NCI-H2196 (cell line): ENCODE data around the gene ZFP1.
"Not testable (repeated sequence)": the region's sequence is repeated elsewhere in the genome, so short reads cannot be mapped to it uniquely, and the experiment has no call there.

Source experiments
- DNase-seq: peaks from one replicate; lab custom pipeline; 2025; ENCODE audit not compliant: unreplicated experiment; lab: John Stamatoyannopoulos, UW

The ZFP1 gene

DNA sequence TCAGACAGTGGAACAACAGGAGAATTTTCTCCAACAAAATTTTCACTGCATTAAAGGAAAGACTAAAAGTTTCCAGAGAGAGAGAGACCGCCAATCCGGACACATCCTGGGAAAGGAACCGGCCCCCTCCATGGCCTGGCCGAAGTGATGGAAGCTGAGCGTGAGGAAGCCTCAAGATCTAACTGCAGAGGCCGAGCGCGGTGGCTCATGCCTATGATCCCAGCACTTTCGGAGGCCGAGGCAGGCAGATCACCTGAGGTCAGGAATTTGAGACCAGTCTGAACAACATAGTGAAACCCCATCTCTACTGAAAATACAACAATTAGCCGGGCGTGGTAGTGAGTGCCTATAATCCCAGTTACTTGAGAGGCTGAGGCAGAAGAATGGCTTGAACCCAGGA, 54.8 kb downstream of the ZFP1 start:
- no peak for DNase-seq

DNA sequence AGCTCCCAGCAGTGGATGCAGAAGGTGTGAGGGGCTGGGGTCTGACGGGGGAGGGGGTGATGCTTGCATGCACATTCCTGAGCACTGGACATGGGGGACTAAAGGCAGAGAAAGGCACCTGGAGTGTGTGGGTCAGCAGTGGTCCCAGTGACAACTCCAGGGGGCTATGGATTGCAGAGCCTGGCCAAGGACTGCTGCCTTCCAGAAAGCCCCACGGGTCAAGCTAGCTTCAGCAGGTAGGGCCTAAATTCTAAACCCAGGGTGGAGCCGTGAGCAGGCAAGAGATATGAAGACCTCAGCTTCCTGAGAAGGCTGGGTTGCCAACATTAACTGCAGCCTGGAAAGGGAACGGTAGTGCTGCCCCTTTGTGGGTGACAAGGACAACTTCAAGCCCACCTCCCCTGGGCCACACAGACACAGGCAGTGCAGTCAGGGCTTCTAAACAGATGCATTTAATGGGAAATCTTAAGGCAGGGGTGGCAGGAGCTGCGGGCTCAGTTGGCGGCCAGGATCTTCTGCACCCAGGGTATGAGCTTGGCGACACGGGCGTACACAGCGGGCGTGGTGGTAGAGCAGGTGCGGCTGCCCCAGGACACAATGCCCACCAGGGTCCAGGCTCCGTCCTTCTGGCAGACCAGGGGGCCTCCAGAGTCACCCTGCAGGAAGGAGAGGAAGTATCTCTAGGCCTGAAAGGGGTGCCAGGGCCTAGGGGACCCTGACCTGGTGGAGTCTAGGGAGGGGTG, 55.5 kb downstream of the ZFP1 start:
- DNase-seq: no peak

DNA sequence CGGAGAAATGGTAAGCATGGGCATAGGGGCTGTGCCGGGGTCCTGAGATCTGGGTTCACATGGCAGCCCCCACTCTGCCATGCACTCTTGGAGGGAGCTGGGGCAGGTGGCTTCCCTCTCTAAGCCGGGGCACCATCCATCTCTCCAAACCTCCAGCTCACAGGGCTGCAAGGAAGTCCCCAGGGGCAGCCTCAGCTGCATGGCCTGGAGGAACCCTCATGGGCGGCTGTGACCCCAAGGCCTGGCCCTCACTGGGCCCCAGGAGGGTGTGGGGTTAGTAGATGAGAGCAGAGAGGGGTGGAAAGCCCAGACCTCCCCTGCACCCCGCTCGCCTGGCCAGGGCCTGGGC, 56.1 kb downstream of the ZFP1 start:
- DNase-seq: no peak

DNA sequence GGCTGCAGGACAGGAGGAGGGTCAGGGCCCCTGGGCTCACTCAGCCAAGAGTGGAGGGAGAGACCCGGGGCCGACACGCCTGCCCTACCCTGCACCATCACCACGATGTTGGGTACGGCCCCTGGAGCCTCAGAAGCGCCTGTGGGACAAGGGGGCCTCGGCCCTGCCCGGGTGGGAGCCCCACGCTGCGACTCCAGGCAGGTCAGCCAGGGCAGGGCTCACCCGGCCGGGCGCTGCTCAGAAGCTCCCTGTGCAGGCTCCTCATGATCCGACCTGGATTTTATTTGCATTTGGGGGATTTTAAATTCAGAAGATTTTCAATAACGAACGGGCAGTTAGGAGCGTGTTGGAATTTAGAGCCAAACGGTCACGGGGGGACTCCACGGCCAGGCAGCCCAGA, 56.6 kb downstream of the ZFP1 start:
- DNase-seq: not testable (repeated sequence)

DNA sequence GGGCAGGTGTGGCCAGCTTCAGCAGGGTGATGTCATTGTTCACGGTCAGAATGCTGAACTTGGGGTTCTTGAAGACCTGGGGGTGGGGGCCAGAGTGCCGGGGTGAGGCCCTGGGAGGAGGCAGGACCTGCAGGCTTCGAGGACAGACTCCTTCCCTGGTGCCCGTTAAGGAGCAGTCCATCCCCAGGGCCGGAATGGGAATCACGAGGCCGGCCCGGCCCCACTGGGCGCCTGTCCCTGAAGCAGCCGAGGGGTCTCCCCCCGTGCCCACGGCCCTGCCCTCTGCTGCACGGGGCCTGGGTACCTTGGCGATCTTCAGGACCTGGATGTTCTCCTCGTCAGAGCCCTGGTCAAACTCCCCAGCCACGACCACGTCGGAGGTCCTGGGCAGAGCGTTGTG, 57.1 kb downstream of the ZFP1 start:
- DNase-seq: not testable (repeated sequence)

DNA sequence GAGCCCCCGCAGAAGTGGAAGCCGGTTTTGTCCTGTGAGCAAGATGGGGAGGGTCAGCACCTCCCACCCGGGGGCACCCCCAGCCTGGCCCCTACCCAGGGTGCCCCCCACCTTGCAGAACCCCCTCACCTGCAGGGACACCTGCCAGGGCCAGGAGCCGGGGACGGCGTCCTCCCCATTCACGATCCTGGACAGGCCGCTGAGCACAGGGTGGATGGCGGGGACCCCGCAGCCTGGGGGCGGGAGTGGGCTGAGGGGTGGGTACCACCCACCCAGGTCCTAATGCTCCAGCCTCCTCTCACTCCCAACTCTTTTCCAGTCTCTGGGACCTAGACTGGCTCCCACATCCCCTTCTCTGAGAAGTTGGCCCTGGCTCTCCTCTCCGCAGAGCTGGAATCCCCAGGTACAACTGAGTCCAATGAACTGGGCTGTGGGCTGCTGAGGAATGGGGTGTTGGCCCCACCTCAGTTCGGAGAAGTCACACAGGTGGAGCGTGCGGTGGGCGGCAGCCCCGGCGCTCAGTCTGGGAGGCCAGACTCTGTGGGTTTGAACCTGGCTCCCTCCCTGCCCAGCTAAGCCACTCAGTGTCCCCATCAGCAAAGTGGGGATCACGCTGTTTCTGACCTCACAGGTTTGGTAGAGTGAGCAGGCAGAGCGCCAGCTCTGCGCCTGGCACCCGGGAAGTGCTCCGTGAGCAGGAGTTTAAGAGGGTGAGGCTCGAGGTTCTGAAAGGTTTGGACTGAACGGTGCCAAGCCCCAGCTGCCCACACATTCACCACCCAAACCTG, 57.8 kb downstream of the ZFP1 start:
- DNase-seq: not testable (repeated sequence)

DNA sequence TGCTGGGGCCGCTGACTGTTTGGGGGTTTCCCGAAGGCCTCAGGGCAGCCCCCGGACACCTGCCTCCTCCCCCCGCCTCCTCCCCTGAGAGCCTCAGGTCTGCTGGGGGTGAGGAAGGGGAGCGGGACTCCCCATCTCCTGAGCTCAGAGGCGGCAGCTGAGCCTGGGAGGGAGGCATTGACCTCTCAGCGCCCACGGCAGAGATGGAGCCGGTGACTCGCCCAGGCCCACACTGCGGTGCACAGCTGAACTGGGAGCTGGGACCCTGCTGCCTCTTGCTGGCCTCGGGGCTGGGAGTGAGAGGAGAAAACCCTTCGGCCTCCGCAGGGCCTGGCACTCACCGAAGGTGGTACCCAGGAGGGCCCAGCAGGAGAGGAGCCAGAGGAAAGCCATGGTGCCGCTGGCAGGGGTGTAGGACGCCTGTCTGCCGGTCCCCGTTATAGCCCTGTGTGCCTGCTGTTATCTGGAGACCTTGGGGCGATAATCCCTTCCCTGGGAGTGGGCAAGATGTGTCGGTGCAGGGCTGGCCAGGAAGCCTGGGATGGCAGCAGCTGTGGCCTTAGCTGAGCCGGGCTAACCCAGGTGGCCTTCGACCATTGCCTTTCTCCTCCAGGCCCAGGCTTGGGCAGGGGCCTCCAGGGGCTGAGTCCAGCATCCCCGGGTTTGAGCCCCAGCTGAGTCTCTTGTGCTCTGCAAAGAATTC, 58.6 kb downstream of the ZFP1 start, which contains the start of gene CTRB2:
Gene CTRB2, minus strand, starts transcription at position 413 of the 703 bp plus-strand sequence. Its CDS starts 20 bp downstream, at position 393.
- no peak for DNase-seq

DNA sequence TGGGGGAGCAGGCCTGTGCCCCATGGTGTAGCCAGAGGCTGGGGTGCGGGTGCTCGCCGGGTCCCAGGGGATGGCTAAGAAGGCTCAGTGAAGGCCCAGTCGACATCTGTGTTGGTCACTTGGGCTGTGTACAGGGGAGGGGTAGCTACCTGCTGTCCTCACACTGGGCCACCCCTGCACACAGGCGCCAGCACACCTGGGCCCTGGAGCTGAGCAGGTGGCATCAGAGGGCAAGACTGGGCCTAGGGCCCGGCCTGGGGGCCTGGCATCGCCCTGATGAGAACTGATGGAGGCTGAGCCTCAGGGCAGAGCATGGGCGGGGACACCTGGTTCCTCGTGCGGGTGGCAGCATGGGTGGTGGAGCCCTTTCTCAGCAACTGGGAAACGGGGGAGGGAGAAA, 59.5 kb downstream of the ZFP1 start:
- DNase-seq: no peak

DNA sequence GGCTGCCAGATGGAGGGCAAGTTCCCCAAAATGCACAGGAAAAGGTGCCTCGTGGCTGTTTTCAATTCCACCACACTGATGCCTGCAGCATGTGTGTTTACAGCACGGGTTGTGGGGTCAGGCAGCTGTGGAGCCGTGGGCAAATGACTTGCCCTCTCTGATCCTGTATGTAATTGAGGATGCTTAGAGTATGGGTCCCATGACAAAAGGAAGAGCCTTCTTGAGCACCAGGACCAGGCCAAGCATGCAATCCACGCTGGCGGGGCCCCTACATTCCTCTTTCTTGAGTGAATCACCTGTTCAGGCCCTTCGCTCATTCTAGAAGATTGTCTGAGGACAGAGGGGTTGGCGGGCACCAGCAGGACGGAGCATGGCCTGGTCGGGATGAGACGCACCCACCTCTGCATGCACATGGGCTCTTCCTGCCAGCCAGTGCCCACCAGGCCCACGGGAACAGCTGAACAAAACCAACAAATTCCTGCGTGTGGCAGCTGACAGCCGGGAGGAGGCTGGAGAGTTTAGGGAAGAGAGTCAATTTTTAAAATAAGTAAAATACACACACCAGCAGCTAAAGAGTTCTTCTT, 60.0 kb downstream of the ZFP1 start:
- no peak for DNase-seq

DNA sequence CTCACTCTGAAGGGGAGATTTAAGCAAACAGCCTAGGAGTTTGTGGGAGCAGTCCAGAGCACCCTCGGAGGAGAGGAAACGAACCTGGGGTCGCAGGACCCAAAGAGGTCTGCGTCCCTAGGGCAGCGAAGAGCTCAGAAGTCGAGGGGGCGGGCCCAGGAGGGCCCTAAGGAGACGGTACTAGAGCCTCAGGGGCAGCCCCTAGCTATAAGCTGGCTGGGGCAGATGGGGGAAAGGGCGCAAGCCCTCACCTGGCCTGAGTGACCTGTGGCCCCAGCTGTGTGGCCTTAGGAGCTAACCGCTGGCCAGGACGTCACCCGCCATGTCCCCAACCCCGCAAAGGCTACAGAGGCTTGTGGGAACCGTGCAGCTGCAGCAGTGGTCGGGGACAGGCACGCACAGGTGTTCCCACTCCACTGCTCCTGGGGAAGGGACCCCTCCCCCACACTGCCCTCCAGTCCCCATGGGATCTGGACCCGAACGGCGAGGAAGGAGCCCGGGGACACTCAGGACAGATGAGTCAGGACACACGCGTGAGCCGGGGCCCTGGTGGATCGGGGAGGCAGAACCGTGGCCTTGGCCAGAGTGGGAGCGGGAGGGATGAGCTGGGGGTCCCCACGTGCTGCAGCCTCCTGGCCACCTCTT, 60.7 kb downstream of the ZFP1 start:
- no peak for DNase-seq

DNA sequence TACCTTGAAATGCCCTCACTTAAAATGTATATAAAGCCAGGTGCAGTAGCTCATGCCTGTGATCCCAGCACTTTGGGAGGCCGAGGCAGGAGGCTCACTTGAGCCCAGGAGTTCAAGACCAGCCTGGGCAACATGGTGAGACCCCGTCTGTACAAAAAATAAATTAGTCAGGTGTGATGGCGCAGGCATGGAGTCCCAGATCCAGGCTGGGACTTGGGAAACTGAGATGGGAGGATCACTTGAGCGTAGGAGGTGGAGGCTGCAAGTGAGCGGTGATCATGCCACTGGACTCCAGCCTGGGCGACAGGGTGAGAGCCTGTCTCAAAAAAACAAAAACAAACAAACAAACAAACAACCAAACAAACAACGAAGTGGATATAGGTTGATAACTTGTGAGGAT, 61.2 kb downstream of the ZFP1 start:
- DNase-seq: not testable (repeated sequence)

DNA sequence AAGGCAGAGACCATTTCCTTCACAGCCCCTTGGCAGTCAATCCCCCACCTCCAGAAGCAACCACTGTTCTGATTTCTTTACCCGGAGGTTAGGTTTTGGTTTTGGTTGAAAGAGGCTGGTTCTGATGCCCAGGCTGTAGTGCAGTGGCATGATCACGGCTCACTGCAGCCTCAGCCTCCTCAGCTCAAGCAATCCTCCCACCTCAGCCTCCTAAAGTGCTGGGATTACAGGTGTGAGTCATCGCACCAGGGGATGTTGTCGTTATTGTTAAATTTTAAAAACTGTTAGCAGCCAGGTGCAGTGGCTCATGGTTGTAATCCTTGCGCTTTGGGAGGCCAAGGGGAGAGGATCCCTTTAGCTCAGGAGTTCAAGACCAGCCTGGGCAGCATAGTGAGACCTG, 61.6 kb downstream of the ZFP1 start:
- DNase-seq: no peak

DNA sequence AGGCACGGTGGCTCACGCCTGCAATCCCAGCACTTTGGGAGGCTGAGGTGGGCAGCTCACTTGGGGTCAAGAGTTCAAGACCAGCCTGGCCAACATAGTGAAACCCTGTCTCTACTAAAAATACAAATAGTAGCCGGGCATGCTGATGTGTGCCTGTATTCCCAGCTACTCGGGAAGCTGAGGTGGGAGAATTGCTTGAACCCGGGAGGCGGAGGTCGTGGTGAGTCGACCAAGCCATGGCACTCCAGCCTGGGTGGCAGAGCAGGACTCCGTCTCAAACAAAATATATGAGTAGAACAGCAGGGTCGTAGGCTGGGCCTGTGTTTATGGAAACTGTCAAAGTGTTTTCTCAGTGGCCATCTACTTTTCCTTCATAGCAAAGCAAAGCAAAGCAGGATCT, 63.0 kb downstream of the ZFP1 start:
- DNase-seq: not testable (repeated sequence)

DNA sequence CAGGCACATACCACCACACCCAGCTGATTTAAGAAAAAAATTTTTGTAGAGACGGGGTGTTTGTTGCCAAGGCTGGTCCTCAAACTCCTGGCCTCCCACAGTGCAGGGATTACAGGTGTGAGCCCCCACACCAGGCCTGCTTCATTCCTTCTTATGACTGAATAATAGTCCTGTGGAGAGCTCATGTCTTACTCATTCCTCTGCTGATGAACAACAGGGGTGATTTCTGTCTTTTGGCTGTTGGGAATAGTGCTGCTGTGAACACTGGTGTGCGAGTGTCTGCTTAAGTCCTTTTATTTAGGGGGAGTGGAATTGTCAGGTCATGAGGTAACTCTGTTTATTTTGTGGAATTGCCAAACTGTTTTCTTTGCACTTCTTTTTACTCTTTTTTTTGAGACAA, 67.8 kb downstream of the ZFP1 start:
- DNase-seq: no peak

DNA sequence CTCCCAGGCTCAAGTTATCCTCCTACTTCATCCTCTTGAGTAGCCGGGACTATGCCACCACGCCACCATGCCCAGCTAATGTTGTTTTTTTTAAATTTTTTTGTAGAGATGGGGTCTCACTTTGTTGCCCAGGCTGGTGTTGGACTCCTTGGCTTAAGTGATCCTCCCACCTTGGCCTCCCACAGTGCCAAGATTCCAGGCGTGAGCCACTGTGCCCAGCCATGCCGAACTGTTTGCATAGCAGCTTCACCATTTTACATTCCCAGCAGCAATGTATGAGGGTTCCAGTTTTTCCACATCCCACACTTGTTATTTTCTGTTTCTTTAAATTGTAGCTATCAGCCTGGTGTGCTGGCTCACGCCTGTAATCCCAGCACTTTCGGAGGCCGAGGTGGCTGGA, 68.3 kb downstream of the ZFP1 start:
- DNase-seq: no peak

DNA sequence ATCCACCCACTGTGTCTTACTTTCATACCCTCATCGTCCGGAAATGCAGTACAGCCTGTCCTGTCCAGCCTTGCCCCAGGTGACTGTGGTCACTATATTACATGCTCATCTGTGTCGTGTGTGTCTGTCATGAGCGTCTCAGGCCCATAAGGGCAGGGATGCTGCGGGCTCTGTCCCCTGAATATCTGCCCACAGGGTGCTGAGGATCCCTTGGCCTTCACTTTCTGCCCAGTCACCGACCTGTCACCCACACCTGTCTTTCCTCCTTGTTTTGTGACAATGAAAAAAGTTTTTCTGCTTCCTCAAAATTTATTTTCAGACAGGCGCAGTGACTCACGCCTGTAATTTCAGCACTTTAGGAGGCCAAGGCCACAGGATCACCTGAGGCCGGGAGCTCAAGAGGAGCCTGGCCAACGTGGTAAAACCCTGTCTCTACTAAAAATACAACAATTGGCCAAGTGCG, 69.1 kb downstream of the ZFP1 start:
- no peak for DNase-seq

DNA sequence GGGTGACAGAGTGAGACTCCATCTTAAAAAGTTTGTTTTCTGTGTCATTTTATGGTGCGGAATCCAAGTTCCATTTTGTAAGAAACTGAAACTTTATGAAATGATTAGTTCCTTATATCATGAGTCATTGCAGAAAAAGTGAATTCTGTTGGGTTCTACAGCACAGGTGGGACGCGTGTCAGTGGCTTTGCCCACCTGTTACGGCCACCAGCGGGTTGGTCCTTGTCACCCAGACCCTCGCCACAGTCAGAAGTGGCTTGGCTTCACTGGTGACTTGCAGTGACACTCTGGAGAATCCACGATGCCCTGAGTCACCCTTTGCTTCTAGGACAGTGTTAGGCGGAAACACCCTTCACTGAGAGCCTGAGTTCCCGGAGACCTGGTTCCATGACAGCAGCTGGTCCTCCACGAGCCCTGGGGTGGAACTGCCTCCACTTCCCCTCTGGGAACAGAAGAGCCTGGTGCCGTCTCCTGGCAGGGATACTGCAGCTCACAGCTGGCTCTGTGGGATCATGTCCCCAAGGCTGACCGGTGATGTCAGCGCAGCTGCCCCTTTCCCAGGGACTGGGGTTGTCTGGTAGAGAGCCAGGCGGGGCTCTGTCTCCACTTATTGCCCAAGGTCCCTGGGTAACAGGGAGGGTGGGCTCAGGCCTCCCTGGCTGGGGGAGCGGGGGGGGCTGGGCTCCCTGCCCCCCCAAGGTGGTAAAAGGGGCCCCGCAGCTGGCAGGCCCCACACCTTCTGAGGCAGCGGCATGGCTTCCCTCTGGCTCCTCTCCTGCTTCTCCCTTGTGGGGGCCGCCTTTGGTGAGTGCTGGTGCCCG, 70.1 kb downstream of the ZFP1 start, which contains the start of gene CTRB1:
Gene CTRB1, plus strand, starts transcription at position 733 of the 821 bp plus-strand sequence. Its CDS starts 20 bp downstream, at position 753.
- DNase-seq: no peak

DNA sequence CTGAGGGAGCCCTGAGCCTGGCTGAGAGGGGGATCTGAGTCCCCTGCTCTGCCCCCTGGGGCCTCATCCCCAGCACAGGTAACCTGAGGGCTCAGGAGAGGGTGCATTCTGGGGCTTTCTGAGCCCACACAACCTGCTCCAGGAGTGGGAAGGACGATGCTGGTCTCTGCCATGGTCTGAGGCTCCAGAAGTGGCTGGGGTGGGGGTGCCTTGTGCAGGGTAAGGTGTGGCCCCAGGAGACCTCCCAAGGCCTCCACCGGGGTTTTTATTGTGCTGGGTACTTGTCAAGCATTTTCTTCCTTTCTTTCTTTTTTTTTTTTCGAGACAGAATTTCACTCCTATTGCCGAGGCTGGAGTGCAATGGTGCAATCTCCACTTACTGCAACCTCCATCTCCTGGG, 70.8 kb downstream of the ZFP1 start:
- DNase-seq: no peak

DNA sequence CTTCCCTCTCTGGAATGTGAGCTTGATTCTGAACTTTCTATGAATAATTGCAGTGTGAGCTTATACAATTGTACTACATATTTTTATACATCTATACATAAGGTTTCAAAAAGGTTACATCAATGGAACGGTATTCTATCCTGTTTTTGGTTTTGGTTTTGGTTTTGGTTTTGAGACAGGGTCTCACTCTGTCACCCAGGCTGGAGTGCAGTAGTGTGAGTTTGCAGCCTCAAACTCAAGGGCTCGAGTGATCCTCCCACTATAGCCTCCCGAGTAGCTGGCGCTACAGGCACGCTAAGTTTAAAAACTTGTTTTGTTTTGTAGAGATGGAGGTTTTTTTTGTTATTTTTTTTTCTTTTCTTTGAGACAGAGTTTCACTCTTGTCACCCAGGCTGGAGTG, 71.5 kb downstream of the ZFP1 start:
- no peak for DNase-seq
